ENCODE data around the gene PLPP7. TPM values are rescaled to one million over a fixed set of nuclear protein-coding genes. Genes with fewer than 3 reads are reported as not detected.
"Not testable (repeated sequence)": the region's sequence is repeated elsewhere in the genome, so short reads cannot be mapped to it uniquely, and the experiment has no call there.

Gene PLPP7
- polyA plus RNA-seq, 1 donor from 2014 or later, result 0.87 TPM

DNA sequence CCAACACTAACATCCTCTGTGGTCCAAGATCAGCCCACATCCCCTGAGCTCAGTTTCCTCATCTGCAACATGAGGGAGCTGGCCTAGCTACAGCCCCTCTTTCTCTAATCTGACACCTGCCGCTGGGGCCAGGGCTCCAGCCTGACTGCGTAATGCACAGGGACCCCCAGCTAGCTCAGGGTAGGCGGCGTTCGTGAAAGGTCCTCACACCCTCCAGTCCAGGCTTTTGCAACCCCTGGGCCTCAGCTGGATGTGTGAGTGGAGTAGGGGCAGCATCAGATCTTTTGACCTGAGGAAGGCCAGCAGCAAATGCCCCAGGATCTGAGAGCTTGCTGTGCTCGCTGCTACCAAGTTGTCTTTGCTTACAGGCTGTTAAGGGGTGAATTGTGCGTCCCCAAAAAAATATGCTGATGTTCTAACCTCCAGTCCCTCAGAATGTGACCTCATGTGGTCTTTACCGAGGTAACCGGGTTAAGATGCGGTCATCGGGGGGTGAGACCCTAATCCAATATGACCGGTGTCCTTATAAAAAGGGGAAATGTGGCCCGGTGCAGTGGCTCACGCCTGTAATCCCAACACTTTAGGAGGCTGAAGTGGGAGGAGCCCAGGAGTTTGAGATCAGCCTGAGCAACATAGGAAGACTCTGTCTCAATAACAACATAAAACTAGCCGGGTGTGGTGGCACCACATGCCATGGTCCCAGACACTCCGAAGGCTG is 47.8 kb downstream of the PLPP7 start:
- Histone ChIP-seq H2AFZ (ENCODE audit: low read depth, low read length) (no peak overlapping the region), H3K9me2 (ENCODE audit: insufficient read depth, low read length) (no peaks in the 10 kb centered on the region), H3K27me3 (ENCODE audit: insufficient read depth, low read depth, low read length) (no peaks in the 10 kb centered on the region), H3F3A (ENCODE audit: insufficient read depth, low read length, poor library complexity, severe bottlenecking) (no peaks in the 10 kb centered on the region), H3K79me2 (replicated peaks; ENCODE audit: insufficient read depth, low read length) (no peaks in the 10 kb centered on the region), H3K9ac (ENCODE audit: low read length) (no peak overlapping the region), H3K27ac (ENCODE audit: low read length) (no peak overlapping the region), H3K4me2 (ENCODE audit: low read length) (no peak overlapping the region), H3K4me3 (ENCODE audit: low read length) (no peak overlapping the region), H3K36me3 (ENCODE audit: insufficient read depth, low read length) (no peaks in the 10 kb centered on the region), H4K20me1 (ENCODE audit: insufficient read depth) (no peaks in the 10 kb centered on the region), H3K9me3 (ENCODE audit: low read length) (no peaks in the 10 kb centered on the region)
- TF ChIP-seq TAF1 (IDR thresholded peaks at IDR 0.05; ENCODE audit: low read depth) (no peak), EZH2 (IDR thresholded peaks at IDR 0.05; ENCODE audit: borderline replicate concordance, insufficient read depth, low read length, poor library complexity, severe bottlenecking) (no peak), SMC3 (conservative IDR thresholded peaks at IDR 0.05; ENCODE audit: poor library complexity) (no peak)
- TF ChIP-seq, protein P1, sequence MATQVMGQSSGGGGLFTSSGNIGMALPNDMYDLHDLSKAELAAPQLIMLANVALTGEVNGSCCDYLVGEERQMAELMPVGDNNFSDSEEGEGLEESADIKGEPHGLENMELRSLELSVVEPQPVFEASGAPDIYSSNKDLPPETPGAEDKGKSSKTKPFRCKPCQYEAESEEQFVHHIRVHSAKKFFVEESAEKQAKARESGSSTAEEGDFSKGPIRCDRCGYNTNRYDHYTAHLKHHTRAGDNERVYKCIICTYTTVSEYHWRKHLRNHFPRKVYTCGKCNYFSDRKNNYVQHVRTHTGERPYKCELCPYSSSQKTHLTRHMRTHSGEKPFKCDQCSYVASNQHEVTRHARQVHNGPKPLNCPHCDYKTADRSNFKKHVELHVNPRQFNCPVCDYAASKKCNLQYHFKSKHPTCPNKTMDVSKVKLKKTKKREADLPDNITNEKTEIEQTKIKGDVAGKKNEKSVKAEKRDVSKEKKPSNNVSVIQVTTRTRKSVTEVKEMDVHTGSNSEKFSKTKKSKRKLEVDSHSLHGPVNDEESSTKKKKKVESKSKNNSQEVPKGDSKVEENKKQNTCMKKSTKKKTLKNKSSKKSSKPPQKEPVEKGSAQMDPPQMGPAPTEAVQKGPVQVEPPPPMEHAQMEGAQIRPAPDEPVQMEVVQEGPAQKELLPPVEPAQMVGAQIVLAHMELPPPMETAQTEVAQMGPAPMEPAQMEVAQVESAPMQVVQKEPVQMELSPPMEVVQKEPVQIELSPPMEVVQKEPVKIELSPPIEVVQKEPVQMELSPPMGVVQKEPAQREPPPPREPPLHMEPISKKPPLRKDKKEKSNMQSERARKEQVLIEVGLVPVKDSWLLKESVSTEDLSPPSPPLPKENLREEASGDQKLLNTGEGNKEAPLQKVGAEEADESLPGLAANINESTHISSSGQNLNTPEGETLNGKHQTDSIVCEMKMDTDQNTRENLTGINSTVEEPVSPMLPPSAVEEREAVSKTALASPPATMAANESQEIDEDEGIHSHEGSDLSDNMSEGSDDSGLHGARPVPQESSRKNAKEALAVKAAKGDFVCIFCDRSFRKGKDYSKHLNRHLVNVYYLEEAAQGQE (IDR thresholded peaks at IDR 0.05; ENCODE audit: borderline replicate concordance), result no peak
- TF ChIP-seq, protein P2, sequence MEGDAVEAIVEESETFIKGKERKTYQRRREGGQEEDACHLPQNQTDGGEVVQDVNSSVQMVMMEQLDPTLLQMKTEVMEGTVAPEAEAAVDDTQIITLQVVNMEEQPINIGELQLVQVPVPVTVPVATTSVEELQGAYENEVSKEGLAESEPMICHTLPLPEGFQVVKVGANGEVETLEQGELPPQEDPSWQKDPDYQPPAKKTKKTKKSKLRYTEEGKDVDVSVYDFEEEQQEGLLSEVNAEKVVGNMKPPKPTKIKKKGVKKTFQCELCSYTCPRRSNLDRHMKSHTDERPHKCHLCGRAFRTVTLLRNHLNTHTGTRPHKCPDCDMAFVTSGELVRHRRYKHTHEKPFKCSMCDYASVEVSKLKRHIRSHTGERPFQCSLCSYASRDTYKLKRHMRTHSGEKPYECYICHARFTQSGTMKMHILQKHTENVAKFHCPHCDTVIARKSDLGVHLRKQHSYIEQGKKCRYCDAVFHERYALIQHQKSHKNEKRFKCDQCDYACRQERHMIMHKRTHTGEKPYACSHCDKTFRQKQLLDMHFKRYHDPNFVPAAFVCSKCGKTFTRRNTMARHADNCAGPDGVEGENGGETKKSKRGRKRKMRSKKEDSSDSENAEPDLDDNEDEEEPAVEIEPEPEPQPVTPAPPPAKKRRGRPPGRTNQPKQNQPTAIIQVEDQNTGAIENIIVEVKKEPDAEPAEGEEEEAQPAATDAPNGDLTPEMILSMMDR (IDR thresholded peaks at IDR 0.05; ENCODE audit: poor library complexity, severe bottlenecking), result no peak

DNA sequence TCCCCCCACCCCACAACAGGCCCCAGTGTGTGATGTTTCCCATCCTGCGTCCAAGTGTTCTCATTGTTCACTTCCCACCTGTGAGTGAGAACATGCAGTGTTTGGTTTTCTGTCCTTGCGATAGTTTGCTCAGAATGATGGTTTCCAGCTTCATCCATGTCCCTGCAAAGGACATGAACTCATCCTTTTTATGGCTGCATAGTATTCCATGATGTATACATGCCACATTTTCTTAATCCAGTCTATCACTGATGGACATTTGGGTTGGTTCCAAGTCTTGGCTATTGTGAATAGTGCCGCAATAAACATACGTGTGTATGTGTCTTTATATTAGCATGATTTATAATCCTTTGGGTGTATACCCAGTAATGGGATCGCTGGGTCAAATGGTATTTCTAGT is 49.7 kb downstream of the PLPP7 start:
- not testable (repeated sequence) for H2AFZ ChIP-seq (ENCODE audit: low read depth, low read length); H3K4me2 ChIP-seq (ENCODE audit: low read length); H3K27ac ChIP-seq (ENCODE audit: low read length); H3F3A ChIP-seq (ENCODE audit: insufficient read depth, low read length, poor library complexity, severe bottlenecking); H4K20me1 ChIP-seq (ENCODE audit: insufficient read depth); H3K27me3 ChIP-seq (ENCODE audit: insufficient read depth, low read depth, low read length); H3K36me3 ChIP-seq (ENCODE audit: insufficient read depth, low read length); H3K4me3 ChIP-seq (ENCODE audit: low read length); H3K9me2 ChIP-seq (ENCODE audit: insufficient read depth, low read length); H3K9ac ChIP-seq (ENCODE audit: low read length); H3K9me3 ChIP-seq (ENCODE audit: low read length); H3K79me2 ChIP-seq (replicated peaks; ENCODE audit: insufficient read depth, low read length)

DNA sequence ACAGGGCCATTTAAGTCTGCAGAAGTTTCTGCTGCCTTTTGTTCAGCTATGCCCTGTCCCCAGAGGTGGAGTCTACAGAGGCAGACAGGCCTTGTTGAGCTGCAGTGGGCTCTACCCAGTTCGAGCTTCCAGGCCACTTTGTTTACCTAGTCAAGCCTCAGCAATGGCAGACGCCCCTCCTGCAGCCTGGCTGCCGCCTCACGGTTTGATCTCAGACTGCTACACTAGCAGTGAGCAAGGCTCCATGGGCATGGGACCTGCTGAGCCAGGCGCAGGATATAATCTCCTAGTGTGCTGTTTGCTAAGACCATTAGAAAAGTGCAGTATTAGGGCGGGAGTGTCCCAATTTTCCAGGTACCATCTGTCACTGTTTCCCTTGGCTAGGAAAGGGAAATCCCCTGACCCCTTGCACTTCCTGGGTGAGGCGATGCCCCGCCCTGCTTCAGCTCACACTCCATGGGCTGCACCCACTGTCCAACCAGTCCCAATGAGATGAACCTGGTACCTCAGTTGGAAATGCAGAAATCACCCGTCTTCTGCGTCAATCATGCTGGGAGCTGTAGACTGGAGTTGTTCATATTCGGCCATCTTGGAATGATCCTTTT is 55.5 kb downstream of the PLPP7 start:
- H3K27ac ChIP-seq (ENCODE audit: low read length); H3K9me3 ChIP-seq (ENCODE audit: low read length); H3K9me2 ChIP-seq (ENCODE audit: insufficient read depth, low read length); H3K79me2 ChIP-seq (replicated peaks; ENCODE audit: insufficient read depth, low read length); H3F3A ChIP-seq (ENCODE audit: insufficient read depth, low read length, poor library complexity, severe bottlenecking); H3K4me2 ChIP-seq (ENCODE audit: low read length); H3K4me3 ChIP-seq (ENCODE audit: low read length); H3K36me3 ChIP-seq (ENCODE audit: insufficient read depth, low read length); H2AFZ ChIP-seq (ENCODE audit: low read depth, low read length); H3K9ac ChIP-seq (ENCODE audit: low read length); H3K27me3 ChIP-seq (ENCODE audit: insufficient read depth, low read depth, low read length); H4K20me1 ChIP-seq (ENCODE audit: insufficient read depth): not testable (repeated sequence)
